WERI-Rb-1 (cell line): Measurements from ENCODE around the gene KLF4.

Source experiments
- DNase-seq: peaks from one replicate; pipeline ENCODE4 v3.0.0-alpha.2; 2020
- H3K27ac ChIP-seq: fragments of 250-450 bp; sonication (Bioruptor Pico); 2 replicates; pipeline ENCODE4 v1.5.1; 2020; ENCODE audit warnings: mild to moderate bottlenecking, moderate library complexity
- H3K27me3 ChIP-seq: fragments of 250-450 bp; sonication (Bioruptor Pico); 2 replicates; pipeline ENCODE4 v1.5.1; 2021; ENCODE audit warnings: mild to moderate bottlenecking, low read depth, moderate library complexity; ENCODE audit not compliant: insufficient read depth, severe bottlenecking
- H3K36me3 ChIP-seq: fragments of 250-450 bp; sonication (Bioruptor Pico); 2 replicates; pipeline ENCODE4 v1.5.1; 2020; ENCODE audit warnings: mild to moderate bottlenecking, moderate library complexity
- H3K4me3 ChIP-seq: 2 replicates; pipeline ENCODE4 v1.5.1; 2011; ENCODE audit warnings: low read depth, mild to moderate bottlenecking, control low read depth, low read length
- H3K9me3 ChIP-seq: fragments of 250-450 bp; sonication (Bioruptor Pico); 2 replicates; pipeline ENCODE4 v1.5.1; 2021; ENCODE audit warnings: mild to moderate bottlenecking, moderate library complexity; ENCODE audit not compliant: severe bottlenecking
- TF ChIP-seq, protein P1 (sequence below): IDR thresholded peaks from 2 replicates; pipeline ENCODE4 v1.5.1; 2011; ENCODE audit warnings: low read depth, mild to moderate bottlenecking, control low read depth, inconsistent platforms, low read length

KLF4 gene

DNA sequence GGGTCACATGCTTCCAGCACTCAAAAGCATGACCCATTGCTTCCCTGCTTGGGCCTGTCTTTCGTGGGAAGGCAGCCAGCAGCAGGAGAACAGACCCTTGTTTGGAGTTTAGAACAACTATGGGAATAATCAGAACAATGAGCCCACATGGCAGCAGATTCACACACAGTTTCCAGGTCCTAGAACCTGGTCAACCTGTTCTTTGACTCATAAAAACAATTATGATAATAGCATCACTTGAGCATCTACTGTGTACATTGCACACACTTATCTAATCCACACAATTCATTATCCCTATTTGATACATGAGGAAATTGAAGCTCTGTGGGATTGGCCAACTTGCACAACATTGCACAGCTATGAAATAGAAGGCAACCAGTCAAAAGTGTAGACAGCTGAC is 41.7 kb downstream of the KLF4 start:
- Histone ChIP-seq H3K27me3 (no peaks in the 10 kb centered on the region), H3K27ac (no peak overlapping the region), H3K36me3 (no peaks in the 10 kb centered on the region), H3K4me3 (no peak overlapping the region), H3K9me3 (no peaks in the 10 kb centered on the region)
- TF ChIP-seq, protein P1, sequence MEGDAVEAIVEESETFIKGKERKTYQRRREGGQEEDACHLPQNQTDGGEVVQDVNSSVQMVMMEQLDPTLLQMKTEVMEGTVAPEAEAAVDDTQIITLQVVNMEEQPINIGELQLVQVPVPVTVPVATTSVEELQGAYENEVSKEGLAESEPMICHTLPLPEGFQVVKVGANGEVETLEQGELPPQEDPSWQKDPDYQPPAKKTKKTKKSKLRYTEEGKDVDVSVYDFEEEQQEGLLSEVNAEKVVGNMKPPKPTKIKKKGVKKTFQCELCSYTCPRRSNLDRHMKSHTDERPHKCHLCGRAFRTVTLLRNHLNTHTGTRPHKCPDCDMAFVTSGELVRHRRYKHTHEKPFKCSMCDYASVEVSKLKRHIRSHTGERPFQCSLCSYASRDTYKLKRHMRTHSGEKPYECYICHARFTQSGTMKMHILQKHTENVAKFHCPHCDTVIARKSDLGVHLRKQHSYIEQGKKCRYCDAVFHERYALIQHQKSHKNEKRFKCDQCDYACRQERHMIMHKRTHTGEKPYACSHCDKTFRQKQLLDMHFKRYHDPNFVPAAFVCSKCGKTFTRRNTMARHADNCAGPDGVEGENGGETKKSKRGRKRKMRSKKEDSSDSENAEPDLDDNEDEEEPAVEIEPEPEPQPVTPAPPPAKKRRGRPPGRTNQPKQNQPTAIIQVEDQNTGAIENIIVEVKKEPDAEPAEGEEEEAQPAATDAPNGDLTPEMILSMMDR = no peak
- no peak for DNase-seq

DNA sequence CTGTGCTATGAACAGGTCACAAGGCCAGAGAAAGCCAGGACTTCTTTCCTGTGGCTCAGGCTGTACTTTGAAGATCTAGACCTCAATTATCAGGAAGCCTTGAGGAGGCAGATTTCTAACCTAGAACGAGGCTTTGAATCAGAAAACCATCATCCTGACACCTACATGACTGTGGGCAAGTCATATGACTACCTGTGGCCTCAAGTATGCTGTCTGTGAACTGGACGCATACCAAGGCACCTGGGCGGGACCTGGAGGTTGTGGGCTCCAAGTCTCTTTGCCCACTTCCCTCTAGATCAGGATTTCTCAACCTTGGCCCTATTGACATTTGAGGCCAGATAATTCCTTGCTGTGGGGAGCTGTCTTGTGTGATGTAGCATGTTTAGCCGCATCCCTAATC is 42.5 kb downstream of the KLF4 start:
- Histone ChIP-seq H3K27me3 (no peaks in the 10 kb centered on the region), H3K4me3 (no peak overlapping the region), H3K36me3 (no peaks in the 10 kb centered on the region), H3K27ac (no peak overlapping the region), H3K9me3 (no peaks in the 10 kb centered on the region)
- no peak for DNase-seq
- TF ChIP-seq, protein P1 = no peak

DNA sequence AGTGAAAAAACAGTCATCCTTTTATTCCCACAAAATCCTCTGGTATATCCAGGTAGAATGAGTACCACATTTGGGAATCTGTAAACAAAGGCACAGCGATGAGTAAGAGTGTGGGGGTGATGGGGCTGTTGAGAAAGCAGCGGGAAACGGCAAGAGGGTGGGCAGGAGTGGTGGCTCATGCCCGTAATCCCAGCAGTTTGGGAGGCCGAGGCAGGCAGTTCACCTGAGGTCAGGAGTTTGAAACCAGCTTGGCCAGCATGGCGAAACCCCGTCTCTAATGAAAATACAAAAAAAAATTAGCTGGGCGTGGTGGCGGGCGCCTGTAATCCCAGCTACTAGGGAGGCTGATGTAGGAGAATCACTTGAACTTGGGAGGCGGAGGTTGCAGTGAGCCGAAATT is 43.1 kb downstream of the KLF4 start:
- Histone ChIP-seq H3K9me3 (no peaks in the 10 kb centered on the region), H3K4me3 (no peak overlapping the region), H3K36me3 (no peaks in the 10 kb centered on the region), H3K27me3 (no peaks in the 10 kb centered on the region), H3K27ac (no peak overlapping the region)
- TF ChIP-seq, protein P1 = no peak
- DNase-seq = no peak

DNA sequence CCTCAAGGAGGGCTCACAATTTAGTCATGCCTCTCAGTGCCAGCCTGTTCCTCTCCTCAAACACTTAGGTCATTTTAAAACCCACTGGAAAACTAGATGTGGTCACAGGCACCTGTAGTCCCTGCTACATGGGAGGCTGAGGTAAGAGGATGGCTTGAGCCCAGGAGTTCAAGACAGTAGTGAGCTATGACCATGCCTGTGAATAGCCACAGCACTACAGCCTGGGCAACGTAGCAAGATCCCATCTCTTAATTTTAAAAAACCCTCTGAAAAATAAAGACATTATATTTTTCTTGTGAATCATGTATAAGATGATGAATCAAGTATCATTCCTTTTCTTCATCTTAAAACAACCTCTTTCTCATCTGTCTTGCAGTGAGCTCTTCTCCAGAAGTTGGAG is 45.8 kb downstream of the KLF4 start:
- no peaks in the 10 kb centered on the region for H3K9me3 ChIP-seq
- H3K27ac ChIP-seq = no peak overlapping the region
- DNase-seq = no peak
- no peak overlapping the region for H3K4me3 ChIP-seq
- TF ChIP-seq, protein P1 = no peak
- H3K36me3 ChIP-seq = no peaks in the 10 kb centered on the region
- no peaks in the 10 kb centered on the region for H3K27me3 ChIP-seq

GRCh38 chr9:107439991-107440456 is 49.5 kb downstream of the KLF4 start:
- H3K27ac ChIP-seq = peak overlapping the region; percentile 6; the same call in 1 of the 2 replicates
- H3K9me3 ChIP-seq = no peaks in the 10 kb centered on the region
- no peaks in the 10 kb centered on the region for H3K36me3 ChIP-seq
- TF ChIP-seq, protein P1 = no peak
- peak; percentile 81 for DNase-seq
- H3K4me3 ChIP-seq = no peak overlapping the region
- H3K27me3 ChIP-seq = no peaks in the 10 kb centered on the region
